ENCODE results near the gene RYR1. TPM values are rescaled to one million over a fixed set of nuclear protein-coding genes. Genes with fewer than 3 reads are reported as not detected.

Gene RYR1
- total RNA-seq, 1 donor from 2014 or later = 7.4 TPM

- FAIRE-seq (no peak), DNase-seq (ENCODE audit: low read depth) (no peak)
Observed at GRCh38 chr19:38395381-38396114, 37.9 kb upstream of the RYR1 start.

GRCh38 chr19:38399081-38399480 lies 34.4 kb upstream of the RYR1 start:
- Histone ChIP-seq H3K36me3 (ENCODE audit: control insufficient read depth, insufficient read depth, low read length) (no peaks in the 10 kb centered on the region), H3K4me3 (ENCODE audit: low read depth, low read length) (no peak overlapping the region), H3K27me3 (ENCODE audit: control insufficient read depth, insufficient read depth, low read length) (no peaks in the 10 kb centered on the region)
- TF ChIP-seq, protein P1, sequence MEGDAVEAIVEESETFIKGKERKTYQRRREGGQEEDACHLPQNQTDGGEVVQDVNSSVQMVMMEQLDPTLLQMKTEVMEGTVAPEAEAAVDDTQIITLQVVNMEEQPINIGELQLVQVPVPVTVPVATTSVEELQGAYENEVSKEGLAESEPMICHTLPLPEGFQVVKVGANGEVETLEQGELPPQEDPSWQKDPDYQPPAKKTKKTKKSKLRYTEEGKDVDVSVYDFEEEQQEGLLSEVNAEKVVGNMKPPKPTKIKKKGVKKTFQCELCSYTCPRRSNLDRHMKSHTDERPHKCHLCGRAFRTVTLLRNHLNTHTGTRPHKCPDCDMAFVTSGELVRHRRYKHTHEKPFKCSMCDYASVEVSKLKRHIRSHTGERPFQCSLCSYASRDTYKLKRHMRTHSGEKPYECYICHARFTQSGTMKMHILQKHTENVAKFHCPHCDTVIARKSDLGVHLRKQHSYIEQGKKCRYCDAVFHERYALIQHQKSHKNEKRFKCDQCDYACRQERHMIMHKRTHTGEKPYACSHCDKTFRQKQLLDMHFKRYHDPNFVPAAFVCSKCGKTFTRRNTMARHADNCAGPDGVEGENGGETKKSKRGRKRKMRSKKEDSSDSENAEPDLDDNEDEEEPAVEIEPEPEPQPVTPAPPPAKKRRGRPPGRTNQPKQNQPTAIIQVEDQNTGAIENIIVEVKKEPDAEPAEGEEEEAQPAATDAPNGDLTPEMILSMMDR (IDR thresholded peaks at IDR 0.05; ENCODE audit: insufficient read depth, low read length, severe bottlenecking) = no peak
- FAIRE-seq (no peak), DNase-seq (ENCODE audit: low read depth) (no peak)

More at GRCh38 chr19:38395381-38396114, 37.9 kb upstream of the RYR1 start:
- H3K4me3 ChIP-seq (ENCODE audit: low read depth, low read length) = peak overlapping the region; percentile 24
- no peaks in the 10 kb centered on the region for H3K36me3 ChIP-seq (ENCODE audit: control insufficient read depth, insufficient read depth, low read length)
- TF ChIP-seq, protein P1 (IDR thresholded peaks at IDR 0.05; ENCODE audit: insufficient read depth, low read length, severe bottlenecking) = no peak
- no peaks in the 10 kb centered on the region for H3K27me3 ChIP-seq (ENCODE audit: control insufficient read depth, insufficient read depth, low read length)

- H3K4me3 ChIP-seq (ENCODE audit: low read depth, low read length) = no peak overlapping the region
- no peaks in the 10 kb centered on the region for H3K27me3 ChIP-seq (ENCODE audit: control insufficient read depth, insufficient read depth, low read length)
- DNase-seq (ENCODE audit: low read depth) (no peak), FAIRE-seq (no peak)
- H3K36me3 ChIP-seq (ENCODE audit: control insufficient read depth, insufficient read depth, low read length) = no peaks in the 10 kb centered on the region
- TF ChIP-seq, protein P1 (IDR thresholded peaks at IDR 0.05; ENCODE audit: insufficient read depth, low read length, severe bottlenecking) = no peak
Observed at GRCh38 chr19:38399537-38399936, 34.0 kb upstream of the RYR1 start.

DNA sequence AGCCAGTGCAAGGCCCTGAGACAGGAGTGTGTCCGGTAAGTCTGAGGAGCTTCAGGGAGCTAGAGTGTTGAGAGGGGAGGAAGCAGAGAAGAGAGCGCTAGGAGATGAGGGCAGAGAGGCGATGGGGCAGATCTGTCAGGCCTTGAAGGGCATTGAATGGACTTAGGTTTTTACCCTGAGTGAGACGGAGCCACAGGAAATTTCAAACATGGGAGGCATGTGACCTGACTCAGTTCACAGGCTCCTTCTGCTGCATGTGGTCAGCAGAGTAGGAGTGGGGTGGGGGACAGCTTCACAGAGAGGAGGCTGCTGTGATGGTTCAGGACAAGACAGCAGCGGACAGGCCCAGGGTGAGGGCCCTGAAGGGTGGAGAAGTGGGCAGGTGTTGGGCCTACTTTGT lies 33.1 kb upstream of the RYR1 start:
- Histone ChIP-seq H3K4me3 (ENCODE audit: low read depth, low read length) (no peak overlapping the region), H3K27me3 (ENCODE audit: control insufficient read depth, insufficient read depth, low read length) (no peaks in the 10 kb centered on the region), H3K36me3 (ENCODE audit: control insufficient read depth, insufficient read depth, low read length) (peaks cover 5% of the 10 kb centered on the region)
- no peak for DNase-seq (ENCODE audit: low read depth)
- TF ChIP-seq, protein P1 (IDR thresholded peaks at IDR 0.05; ENCODE audit: insufficient read depth, low read length, severe bottlenecking) = no peak
- no peak for FAIRE-seq

DNA sequence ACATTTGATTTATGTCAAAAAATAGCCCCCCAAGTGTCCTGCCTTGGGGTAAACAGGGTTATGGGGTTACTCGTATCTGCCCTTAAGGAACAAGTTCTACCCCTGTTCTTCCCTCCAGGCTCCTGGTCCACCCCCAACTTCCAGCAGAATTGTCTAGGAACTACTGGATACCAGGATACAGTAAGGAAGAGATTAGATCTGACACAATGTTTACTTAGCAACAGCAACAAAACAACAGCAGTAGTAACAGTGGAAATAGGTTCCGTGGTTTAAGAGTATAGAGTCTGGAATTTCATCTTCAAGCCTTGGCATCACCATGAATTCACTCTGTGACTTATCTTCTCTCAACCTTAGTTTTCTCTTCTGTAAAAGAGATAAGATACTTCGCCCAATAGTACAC lies 32.3 kb upstream of the RYR1 start:
- no peaks in the 10 kb centered on the region for H3K27me3 ChIP-seq (ENCODE audit: control insufficient read depth, insufficient read depth, low read length)
- H3K36me3 ChIP-seq (ENCODE audit: control insufficient read depth, insufficient read depth, low read length) = peaks cover 6% of the 10 kb centered on the region
- DNase-seq (ENCODE audit: low read depth) (peak; percentile 71), FAIRE-seq (no peak)
- TF ChIP-seq, protein P1 (IDR thresholded peaks at IDR 0.05; ENCODE audit: insufficient read depth, low read length, severe bottlenecking) = no peak
- H3K4me3 ChIP-seq (ENCODE audit: low read depth, low read length) = no peak overlapping the region

GRCh38 chr19:38402623-38402966 lies 30.9 kb upstream of the RYR1 start:
- no peaks in the 10 kb centered on the region for H3K27me3 ChIP-seq (ENCODE audit: control insufficient read depth, insufficient read depth, low read length)
- H3K4me3 ChIP-seq (ENCODE audit: low read depth, low read length) = peak overlapping the region; percentile 22
- DNase-seq (ENCODE audit: low read depth) = no peak
- TF ChIP-seq, protein P1 (IDR thresholded peaks at IDR 0.05; ENCODE audit: insufficient read depth, low read length, severe bottlenecking) = no peak
- FAIRE-seq = no peak
- H3K36me3 ChIP-seq (ENCODE audit: control insufficient read depth, insufficient read depth, low read length) = peaks cover 12% of the 10 kb centered on the region

All from bronchial epithelial cell (primary cell).